ENCODE measurements around the gene POLR2J3.
"Not testable (repeated sequence)": the region's sequence is repeated elsewhere in the genome, so short reads cannot be mapped to it uniquely, and the experiment has no call there.

The POLR2J3 gene

GRCh38 chr7:102589857-102590256 lies 17.5 kb upstream of the POLR2J3 start:
- H3K27ac ChIP-seq = not testable (repeated sequence)

- H3K27ac ChIP-seq = not testable (repeated sequence)
Observed at GRCh38 chr7:102583495-102583894, 11.1 kb upstream of the POLR2J3 start.

GRCh38 chr7:102581722-102582121 lies 9.3 kb upstream of the POLR2J3 start:
- H3K27ac ChIP-seq = not testable (repeated sequence)

- H3K27ac ChIP-seq = not testable (repeated sequence)
Observed at GRCh38 chr7:102578486-102578885, 6.1 kb upstream of the POLR2J3 start.

- peak overlapping the region; percentile 40; the same call in 1 of the 2 replicates for H3K27ac ChIP-seq
Observed at GRCh38 chr7:102577315-102578240, 5.2 kb upstream of the POLR2J3 start.

GRCh38 chr7:102576363-102576762 lies 4.0 kb upstream of the POLR2J3 start:
- H3K27ac ChIP-seq = not testable (repeated sequence)

- H3K27ac ChIP-seq = not testable (repeated sequence)
Observed at GRCh38 chr7:102574607-102575006, 2.2 kb upstream of the POLR2J3 start.

GRCh38 chr7:102568620-102569019 lies 3.8 kb downstream of the POLR2J3 start:
- not testable (repeated sequence) for H3K27ac ChIP-seq

GRCh38 chr7:102550808-102551422 lies 21.5 kb downstream of the POLR2J3 start, which contains the start of gene SPDYE2:
Gene SPDYE2 (plus strand): TSS chr7:102551226. CDS start chr7:102553256, 2,030 bp downstream.
- H3K27ac ChIP-seq = not testable (repeated sequence)

- H3K27ac ChIP-seq = not testable (repeated sequence)
Observed at GRCh38 chr7:102546353-102546752, 26.0 kb downstream of the POLR2J3 start.

GRCh38 chr7:102545288-102545687 lies 27.1 kb downstream of the POLR2J3 start:
- not testable (repeated sequence) for H3K27ac ChIP-seq

- H3K27ac ChIP-seq = not testable (repeated sequence)
Observed at GRCh38 chr7:102544372-102544771, 28.0 kb downstream of the POLR2J3 start.

- not testable (repeated sequence) for H3K27ac ChIP-seq
Observed at GRCh38 chr7:102543596-102543995, 28.8 kb downstream of the POLR2J3 start, which contains the start of gene UPK3BL2. Gene UPK3BL2 (minus strand): TSS chr7:102543696. CDS start chr7:102543636, 60 bp downstream.

- H3K27ac ChIP-seq = not testable (repeated sequence)
Observed at GRCh38 chr7:102542771-102543170, 29.6 kb downstream of the POLR2J3 start.

GRCh38 chr7:102542083-102542482 lies 30.3 kb downstream of the POLR2J3 start:
- not testable (repeated sequence) for H3K27ac ChIP-seq

- H3K27ac ChIP-seq = not testable (repeated sequence)
Observed at GRCh38 chr7:102540604-102541003, 31.8 kb downstream of the POLR2J3 start.

GRCh38 chr7:102535062-102535615 lies 37.2 kb downstream of the POLR2J3 start:
- not testable (repeated sequence) for H3K27ac ChIP-seq

- not testable (repeated sequence) for H3K27ac ChIP-seq
Observed at GRCh38 chr7:102532127-102532526, 40.3 kb downstream of the POLR2J3 start.

GRCh38 chr7:102531583-102531982 lies 40.8 kb downstream of the POLR2J3 start:
- not testable (repeated sequence) for H3K27ac ChIP-seq

- H3K27ac ChIP-seq = not testable (repeated sequence)
Observed at GRCh38 chr7:102527822-102528793, 44.3 kb downstream of the POLR2J3 start.

GRCh38 chr7:102527182-102527581 lies 45.2 kb downstream of the POLR2J3 start:
- H3K27ac ChIP-seq = not testable (repeated sequence)

Data from VCaP (cell line).